Skeletal muscle tissue (tissue), 4 donors: Measurements from ENCODE around the gene SCLY. TPM values are rescaled to one million over a fixed set of nuclear protein-coding genes. Genes with fewer than 3 reads are reported as not detected.
"Not testable (repeated sequence)": the region's sequence is repeated elsewhere in the genome, so short reads cannot be mapped to it uniquely, and the experiment has no call there.

Source experiments
- H3K27ac ChIP-seq: one replicate; pipeline ENCODE4 v1.7.0; 2013; ENCODE audit warnings: mild to moderate bottlenecking, low read depth, low read length, inconsistent platforms
- H3K27me3 ChIP-seq, 3 donors: one replicate each; pipeline ENCODE4 v1.7.0; 2013; ENCODE audit warnings: low read length in 3 of 3; ENCODE audit not compliant: control insufficient read depth in 3 of 3, insufficient read depth in 3 of 3
- H3K36me3 ChIP-seq, 3 donors: one replicate each; pipeline ENCODE4 v1.7.0; 2013; ENCODE audit warnings: low read length in 3 of 3; ENCODE audit not compliant: control insufficient read depth in 3 of 3, insufficient read depth in 3 of 3
- H3K4me1 ChIP-seq, 3 donors: one replicate each; pipeline ENCODE4 v1.7.0; 2013; ENCODE audit warnings: low read length in 3 of 3, mild to moderate bottlenecking in 3 of 3; ENCODE audit not compliant: control insufficient read depth in 3 of 3, insufficient read depth in 3 of 3
- H3K4me3 ChIP-seq, 3 donors: one replicate each; pipeline ENCODE4 v1.7.0; 2013; ENCODE audit warnings: low read length in 3 of 3
- H3K9ac ChIP-seq, 3 donors: one replicate each; pipeline ENCODE4 v1.7.0; 2013; ENCODE audit warnings: low read length in 3 of 3, mild to moderate bottlenecking in 3 of 3, moderate library complexity in 2 of 3, low read depth in 1 of 3
- H3K9me3 ChIP-seq, 3 donors: one replicate each; pipeline ENCODE4 v1.7.0; 2013; ENCODE audit warnings: low read length in 3 of 3; ENCODE audit not compliant: control insufficient read depth in 3 of 3
- total RNA-seq: library from RNA; depleted of rRNA; stranded (reverse); fragments of >200 nt; gene quantifications from one replicate; pipeline ENCODE4 v1.2.3, GENCODE V29; 2014
- donor health status: Osteomylitis.

Gene SCLY
- total RNA-seq, 1 donor from 2014 or later: 11.5 TPM

DNA sequence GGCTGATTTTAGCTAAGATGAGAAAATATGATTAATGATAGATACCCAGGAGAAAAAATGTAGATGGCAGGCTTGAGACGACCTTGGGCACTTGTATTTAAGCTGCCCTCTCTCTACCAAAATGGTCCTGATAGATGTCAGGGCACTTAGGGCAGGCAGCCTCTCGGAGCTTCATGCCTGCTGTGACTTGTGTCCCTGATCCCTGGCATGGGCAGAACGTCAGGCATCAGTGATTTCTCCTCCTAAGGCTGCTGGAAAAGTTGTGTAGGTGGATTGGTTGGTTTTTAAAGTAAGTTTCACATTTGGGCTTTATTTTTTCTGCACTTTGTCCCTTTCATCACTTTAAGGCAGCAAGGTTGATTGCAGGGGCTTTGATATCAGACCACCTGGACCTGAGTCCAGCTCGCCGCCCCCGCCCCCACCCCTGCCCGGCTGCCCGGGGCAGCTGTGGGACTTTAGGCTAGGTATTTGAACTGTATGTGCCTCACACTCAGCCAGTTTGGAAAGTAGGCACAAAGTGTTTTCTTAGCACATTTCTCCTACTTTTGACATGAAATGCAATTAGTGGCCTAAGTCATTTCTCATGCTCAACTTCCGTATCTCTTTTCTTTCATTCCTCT is 35.0 kb upstream of the SCLY start:
- H3K36me3 ChIP-seq: peaks cover 13 to 24% (median 14%) of the 10 kb centered on the region in 3 donors
- peaks cover 0 to 5% (median 4%) of the 10 kb centered on the region in 3 donors for H3K4me1 ChIP-seq
- H3K27me3 ChIP-seq: no peaks in the 10 kb centered on the region
- no peak overlapping the region for H3K9ac ChIP-seq
- H3K4me3 ChIP-seq: no peak overlapping the region
- no peaks in the 10 kb centered on the region for H3K9me3 ChIP-seq
- no peak overlapping the region for H3K27ac ChIP-seq

DNA sequence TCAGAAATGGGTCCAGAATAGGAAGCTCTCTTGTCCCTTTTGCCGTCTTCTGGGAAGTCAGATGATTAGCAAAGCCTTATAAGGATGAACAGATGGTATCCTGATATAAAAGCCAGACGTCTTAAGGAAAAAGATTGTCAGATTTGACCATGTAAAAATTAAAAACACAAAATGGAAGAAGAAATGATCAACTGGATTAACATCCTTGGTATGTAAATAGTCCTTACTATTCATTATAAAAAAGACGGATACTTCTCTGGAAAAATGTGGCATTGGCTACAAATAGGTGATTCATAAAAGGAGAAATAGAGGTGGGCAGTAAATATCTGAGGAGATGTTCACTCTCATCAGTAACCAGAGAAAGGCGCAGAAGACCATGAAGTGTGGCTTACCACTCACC is 33.7 kb upstream of the SCLY start:
- H3K27ac ChIP-seq: no peak overlapping the region
- no peaks in the 10 kb centered on the region for H3K27me3 ChIP-seq
- no peak overlapping the region for H3K9ac ChIP-seq
- H3K9me3 ChIP-seq: no peaks in the 10 kb centered on the region
- H3K4me1 ChIP-seq: no peaks in the 10 kb centered on the region
- H3K4me3 ChIP-seq: no peak overlapping the region
- peaks cover 13 to 31% (median 19%) of the 10 kb centered on the region in 3 donors for H3K36me3 ChIP-seq

DNA sequence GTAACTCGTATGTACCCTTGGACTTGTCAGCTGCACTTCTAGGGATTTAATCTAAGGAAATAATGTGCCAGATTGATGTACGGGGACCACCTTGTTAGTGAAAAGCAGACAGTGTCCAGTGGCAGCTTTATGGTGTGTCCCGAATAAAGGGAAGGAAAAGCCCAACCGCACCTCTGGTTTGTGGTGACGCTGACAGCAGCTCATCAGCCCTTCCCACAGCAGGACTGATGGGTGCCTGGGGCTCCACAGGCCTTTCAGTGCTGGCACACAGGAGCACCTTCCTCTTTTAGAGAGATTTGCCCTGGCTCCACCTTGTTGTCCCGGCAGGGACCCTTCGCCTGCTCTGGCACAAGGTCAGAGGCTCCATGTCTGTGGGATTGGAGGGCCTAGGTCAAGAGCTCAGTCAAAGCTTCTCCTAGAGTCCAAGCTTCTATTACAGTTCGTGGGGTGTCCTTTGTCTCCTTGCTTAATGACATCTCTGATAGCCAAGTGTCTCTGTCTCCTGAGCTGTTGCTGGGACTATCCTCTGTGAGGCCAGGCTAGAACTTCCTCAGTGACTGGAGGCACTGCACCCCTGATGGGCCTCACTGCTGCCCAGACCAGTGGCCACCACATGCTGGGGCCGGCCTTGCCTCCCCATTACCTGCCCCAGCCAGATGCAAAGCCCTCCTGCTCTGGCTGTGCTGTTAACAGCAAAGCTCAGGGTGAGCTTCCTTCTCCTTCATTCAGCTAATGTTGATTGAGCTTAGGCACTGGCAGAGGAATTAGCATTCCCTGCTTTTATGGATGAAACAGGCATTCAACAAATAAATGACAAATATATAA is 33.0 kb upstream of the SCLY start:
- Histone ChIP-seq H3K4me3 (no peak overlapping the region), H3K36me3 (peaks cover 14 to 31% (median 19%) of the 10 kb centered on the region in 3 donors)

DNA sequence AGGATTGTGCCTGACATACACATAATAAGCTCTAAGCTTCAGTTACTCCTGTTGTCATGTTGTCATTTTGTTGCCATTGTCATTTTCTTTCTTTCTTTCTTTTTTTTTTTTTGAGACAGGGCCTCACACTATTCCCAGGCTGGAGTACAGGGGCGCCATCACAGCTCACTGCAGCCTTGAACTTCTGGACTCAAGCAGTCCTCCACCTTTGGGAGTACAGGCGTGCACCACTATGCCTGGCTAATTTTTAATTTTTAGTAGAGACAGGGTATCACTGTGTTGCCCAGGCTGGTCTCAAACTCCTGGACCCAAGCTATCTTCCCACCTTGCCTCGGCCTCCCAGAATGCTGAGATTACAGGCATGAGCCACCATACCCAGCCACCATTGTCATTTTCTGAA is 30.9 kb upstream of the SCLY start:
- no peak overlapping the region for H3K4me3 ChIP-seq
- H3K9me3 ChIP-seq: no peaks in the 10 kb centered on the region
- H3K4me1 ChIP-seq: no peaks in the 10 kb centered on the region
- H3K9ac ChIP-seq: no peak overlapping the region
- H3K27ac ChIP-seq: no peak overlapping the region
- no peaks in the 10 kb centered on the region for H3K27me3 ChIP-seq
- H3K36me3 ChIP-seq: peaks cover 21 to 34% (median 23%) of the 10 kb centered on the region in 3 donors

More for the DNA sequence above, 33.0 kb upstream of the SCLY start:
- Histone ChIP-seq H3K27me3 (no peaks in the 10 kb centered on the region), H3K9me3 (no peaks in the 10 kb centered on the region), H3K9ac (no peak overlapping the region), H3K27ac (no peak overlapping the region), H3K4me1 (no peaks in the 10 kb centered on the region)

DNA sequence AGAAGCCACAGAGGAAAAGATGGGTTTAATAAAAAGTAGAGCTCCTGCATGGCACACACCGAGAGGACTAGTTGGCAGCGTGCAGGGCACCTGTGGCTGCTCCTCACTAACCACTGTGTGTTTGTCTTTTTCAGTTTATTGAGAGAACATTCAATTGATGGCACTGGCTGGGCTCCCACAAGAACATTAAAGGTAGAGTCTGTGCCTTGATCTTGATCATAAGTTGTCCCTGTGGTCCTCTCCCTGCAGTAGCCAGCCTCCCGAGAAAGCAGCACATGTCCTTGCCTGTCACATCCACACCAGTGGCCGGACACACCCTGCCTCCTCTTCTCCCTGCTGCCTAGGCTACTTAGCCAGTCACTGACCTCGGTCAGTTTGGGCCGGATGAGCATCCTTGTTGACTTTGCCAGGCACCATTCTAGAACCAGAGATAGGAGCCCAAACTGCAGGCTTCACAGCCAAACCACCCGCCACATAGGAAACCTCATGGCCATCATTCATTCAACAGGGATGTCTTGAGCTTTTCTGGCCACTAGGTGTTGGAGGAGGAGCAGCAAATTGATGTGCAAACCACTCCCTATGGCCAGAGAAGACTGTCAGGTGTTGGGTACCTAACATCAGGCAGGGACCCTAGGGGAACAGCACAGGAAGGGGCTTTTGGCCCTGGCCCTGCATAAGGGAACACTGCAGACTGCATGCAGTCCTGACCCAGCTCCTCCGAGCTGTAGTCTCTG is 30.2 kb upstream of the SCLY start:
- Histone ChIP-seq H3K27me3 (no peaks in the 10 kb centered on the region), H3K9ac (no peak overlapping the region), H3K4me1 (no peaks in the 10 kb centered on the region), H3K27ac (no peak overlapping the region), H3K9me3 (no peaks in the 10 kb centered on the region), H3K4me3 (no peak overlapping the region), H3K36me3 (peaks cover 19 to 29% (median 21%) of the 10 kb centered on the region in 3 donors)

DNA sequence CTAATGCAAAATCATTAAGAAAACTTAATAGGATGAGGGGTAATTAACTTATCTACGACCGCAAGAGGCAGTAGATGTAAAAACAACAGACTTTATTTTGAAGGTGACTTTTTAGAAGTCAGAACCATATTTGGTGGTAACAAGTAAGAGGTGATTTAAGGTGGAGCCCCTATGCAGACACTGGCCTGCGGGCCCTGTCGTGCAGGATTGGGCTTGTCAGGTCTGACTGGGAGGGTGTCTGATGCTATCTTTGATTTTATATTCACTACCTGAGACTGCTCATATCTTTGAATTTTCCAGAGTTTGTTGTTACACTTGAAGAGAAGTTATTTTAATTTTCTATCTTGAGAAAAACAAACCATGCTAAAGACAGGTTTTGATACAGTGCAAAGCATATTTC is 29.1 kb upstream of the SCLY start:
- peaks cover 25 to 34% (median 25%) of the 10 kb centered on the region in 3 donors for H3K36me3 ChIP-seq

DNA sequence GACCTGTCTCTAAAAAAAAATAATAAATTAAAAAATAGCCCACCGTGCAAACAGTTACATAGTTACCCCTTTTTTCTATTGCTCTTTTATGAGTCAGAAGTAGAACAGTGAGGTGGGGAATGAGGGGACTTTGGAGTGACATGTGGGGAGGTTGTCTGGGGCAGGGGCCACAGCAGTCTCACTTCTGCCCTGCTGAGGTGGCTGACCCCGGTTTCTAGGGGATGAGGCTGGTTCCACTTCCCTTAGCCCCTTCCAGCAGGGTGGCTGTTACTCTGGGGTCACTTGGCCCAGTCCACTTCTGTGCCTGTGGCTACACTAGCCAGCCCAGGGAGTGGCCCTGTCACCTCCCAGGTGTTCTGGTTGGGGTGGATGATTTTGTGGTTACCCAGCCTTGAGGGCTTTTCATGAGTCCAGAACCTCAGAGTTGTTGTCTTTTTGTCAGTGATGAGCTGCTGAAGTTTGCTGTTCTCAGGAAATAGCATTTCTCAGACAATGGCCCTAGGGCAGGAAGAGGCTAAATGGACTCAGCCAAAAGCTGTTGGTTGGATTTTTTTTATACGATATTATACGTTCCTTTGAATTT is 28.0 kb upstream of the SCLY start:
- Histone ChIP-seq H3K4me3 (no peak overlapping the region), H3K9ac (no peak overlapping the region), H3K27me3 (no peaks in the 10 kb centered on the region), H3K4me1 (no peaks in the 10 kb centered on the region), H3K36me3 (peaks cover 32 to 33% (median 33%) of the 10 kb centered on the region in 3 donors), H3K9me3 (no peaks in the 10 kb centered on the region), H3K27ac (no peak overlapping the region)

More for the DNA sequence above, 29.1 kb upstream of the SCLY start:
- H3K27ac ChIP-seq: no peak overlapping the region
- no peak overlapping the region for H3K4me3 ChIP-seq
- no peaks in the 10 kb centered on the region for H3K4me1 ChIP-seq
- no peaks in the 10 kb centered on the region for H3K9me3 ChIP-seq
- H3K9ac ChIP-seq: no peak overlapping the region
- no peaks in the 10 kb centered on the region for H3K27me3 ChIP-seq

DNA sequence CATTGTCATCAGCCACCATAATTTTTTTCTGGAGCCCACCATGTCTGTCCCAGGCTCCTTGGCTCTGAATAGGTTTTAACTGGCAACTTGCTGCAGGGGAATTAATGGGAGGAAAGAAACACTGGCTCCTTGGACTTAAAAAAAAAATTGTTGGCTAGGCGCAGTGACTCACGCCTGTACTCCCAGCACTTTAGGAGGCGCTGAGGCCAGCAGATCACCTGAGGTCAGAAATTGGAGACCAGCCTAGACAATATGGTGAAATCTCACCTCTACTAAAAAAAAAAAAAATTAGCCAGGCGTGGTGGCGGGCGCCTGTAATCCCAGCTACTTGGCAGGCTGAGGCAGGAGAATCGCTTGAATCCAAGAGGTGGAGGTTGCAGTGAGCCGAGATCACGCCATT is 26.8 kb upstream of the SCLY start:
- H3K27ac ChIP-seq, H3K27me3 ChIP-seq, H3K4me3 ChIP-seq, H3K4me1 ChIP-seq, H3K9me3 ChIP-seq, H3K9ac ChIP-seq: not testable (repeated sequence)
- peaks cover 39 to 41% (median 40%) of the 10 kb centered on the region in 3 donors for H3K36me3 ChIP-seq

DNA sequence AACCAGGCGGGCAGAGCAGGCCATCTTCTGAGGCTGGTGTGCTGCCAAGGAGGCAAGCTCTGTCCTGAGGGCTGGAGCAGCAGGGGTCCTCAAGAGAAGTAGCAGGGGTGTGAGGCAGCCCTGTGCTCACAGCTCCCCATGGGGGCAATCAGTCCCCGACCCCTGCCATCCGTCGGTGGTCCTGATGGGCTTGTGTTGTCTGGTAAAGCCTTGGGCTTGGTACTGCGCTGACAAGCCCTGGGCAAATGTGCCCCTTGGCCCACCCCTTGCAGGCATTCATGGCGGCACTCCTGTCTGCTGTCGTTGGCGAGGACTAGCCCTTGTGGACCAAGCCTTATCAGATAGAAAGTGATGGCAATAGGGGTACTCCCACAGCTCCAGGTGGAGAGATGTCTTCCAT is 22.6 kb upstream of the SCLY start:
- Histone ChIP-seq H3K4me1 (no peaks in the 10 kb centered on the region), H3K9ac (no peak overlapping the region), H3K27me3 (no peaks in the 10 kb centered on the region), H3K4me3 (no peak overlapping the region), H3K9me3 (no peaks in the 10 kb centered on the region), H3K27ac (no peak overlapping the region), H3K36me3 (peaks cover 48 to 56% (median 53%) of the 10 kb centered on the region in 3 donors)
